GM19468 (cell line): ENCODE results near the gene CEP78.
A peak's percentile ranks its signal among the peaks of the same experiment; 100 is the strongest.
"Not testable (repeated sequence)": the region's sequence is repeated elsewhere in the genome, so short reads cannot be mapped to it uniquely, and the experiment has no call there.

ENCODE experiments used
- ATAC-seq: cut with Tn5 transposase; IDR thresholded peaks from one replicate; pipeline ENCODE4 v1.9.1; 2021; ENCODE audit warnings: mild to moderate bottlenecking, moderate library complexity, moderate number of reproducible peaks; ENCODE audit not compliant: unreplicated experiment; ENCODE audit errors: extremely low read depth

CEP78 gene

DNA sequence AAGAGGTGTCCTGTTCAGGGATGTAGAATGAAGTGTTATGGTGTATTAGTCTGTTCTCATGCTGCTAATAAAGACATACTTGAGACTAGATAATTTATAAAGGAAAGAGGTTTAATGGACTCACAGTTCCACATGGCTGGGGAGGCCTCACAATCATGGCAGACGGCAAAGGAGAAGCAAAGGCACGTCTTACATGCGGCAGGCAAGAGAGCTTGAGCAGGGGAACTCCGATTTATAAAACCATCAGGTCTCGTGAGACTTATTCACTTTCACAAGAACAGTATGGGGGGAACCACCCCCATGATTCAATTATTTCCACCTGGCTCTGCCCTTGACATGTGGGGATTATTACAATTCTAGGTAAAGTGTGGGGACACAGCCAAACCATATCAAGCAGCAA is 3.4 kb upstream of the CEP78 start:
- not testable (repeated sequence) for ATAC-seq

DNA sequence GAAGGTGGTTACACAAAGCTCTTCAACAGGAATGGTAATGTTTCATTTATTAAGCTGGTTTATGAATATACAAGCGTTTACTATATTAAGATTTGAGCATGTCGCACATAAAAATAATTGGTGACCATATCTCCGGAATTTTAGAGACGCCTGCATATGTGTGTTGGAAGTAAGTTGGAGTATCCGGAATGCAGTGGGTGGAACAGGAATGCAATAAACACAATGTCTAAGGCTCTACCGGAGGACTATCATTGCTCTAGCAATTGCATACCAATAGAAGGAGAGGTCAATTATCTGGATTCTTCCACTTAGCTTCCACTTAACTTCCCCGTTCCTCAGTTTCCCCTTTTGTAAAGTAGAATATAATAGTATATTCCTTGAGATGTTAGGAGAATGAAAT is 1.1 kb upstream of the CEP78 start:
- ATAC-seq: no peak

DNA sequence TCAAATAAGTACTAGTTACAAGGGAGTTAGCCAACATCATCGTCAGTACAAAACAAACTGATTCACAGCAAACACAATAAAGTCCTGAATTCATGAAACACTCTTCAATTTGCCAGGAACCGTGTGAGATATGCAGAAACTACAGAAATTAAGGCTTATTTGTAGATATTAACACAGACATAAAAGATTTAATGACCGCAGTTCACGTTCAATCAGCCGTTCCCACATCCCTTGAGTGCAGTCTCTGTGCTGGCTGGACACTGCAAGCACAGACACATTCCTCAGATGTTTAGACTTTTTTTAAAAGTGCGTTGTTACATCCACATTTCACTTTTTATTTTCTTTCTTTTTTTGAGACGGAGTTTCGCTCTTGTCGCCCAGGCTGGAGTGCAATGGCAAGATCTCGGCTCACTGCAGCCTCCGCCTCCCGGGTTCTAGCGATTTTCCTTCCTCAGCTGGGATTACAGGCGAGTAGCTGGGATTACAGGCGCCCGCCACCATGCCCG is 566 bp upstream of the CEP78 start:
- ATAC-seq: no peak

DNA sequence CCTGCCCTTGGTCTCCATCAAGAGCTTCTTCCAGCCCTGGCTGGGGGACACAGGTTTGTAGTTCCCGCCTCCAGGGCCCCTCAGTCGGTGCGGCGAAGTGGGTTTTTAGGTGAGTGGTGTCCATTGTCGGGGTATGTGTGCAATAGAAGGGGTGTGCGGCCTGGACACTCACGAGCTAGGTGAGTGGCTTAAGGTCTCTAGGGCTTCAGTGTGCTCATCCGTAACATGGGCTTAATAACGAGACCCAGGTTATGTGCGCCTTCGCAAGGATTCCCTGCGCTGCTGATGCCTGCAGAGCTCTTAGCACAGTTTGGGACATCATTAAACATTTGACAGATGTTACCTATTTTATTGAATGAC is 656 bp downstream of the CEP78 start:
- ATAC-seq: no peak

DNA sequence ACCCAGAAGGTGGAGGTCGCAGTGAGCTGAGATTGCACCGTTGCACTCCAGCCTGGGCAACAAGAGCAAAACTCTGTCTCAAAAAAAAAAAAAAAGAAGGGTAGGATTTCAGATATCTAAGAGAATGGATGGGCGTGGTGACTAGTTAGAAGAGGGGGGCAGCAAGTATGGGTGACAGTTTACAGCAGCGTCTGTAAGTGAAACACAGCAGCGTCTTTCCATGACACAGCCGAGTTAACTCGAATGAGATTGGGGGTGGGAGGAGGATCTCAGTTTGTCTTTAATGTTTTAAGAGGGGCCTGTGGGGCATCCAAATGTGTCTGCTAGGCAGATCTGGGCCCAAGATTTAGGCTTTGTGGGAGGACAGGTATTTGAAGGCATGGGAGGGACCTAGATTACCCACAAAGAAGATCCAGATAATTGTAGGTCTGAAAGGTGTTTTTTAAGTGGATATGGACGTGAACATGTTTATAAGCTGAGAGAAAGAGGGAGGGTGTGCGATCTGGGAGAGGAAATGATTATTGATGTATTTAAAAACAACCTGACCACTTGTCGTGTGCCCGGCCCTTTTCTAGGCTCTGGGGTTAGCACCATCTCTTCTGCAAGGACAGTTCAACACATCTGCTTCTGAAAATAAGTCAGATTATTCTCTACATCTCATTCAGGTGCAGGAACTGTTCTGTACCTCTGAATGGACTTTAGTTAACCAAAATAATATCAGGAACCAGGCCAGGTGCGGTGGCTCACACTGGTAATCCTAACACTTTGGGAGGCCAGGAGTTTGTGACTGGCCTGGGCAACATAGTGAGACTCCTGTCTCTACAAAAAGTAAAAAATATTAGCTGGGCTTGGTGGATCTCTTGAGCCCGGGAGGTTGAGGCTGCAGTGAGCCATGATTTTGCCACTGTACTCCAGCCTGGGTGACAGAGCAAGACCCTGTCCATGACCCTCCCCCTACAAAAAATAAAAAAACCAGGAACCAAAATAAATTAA is 2.5 kb downstream of the CEP78 start:
- ATAC-seq: no peak

DNA sequence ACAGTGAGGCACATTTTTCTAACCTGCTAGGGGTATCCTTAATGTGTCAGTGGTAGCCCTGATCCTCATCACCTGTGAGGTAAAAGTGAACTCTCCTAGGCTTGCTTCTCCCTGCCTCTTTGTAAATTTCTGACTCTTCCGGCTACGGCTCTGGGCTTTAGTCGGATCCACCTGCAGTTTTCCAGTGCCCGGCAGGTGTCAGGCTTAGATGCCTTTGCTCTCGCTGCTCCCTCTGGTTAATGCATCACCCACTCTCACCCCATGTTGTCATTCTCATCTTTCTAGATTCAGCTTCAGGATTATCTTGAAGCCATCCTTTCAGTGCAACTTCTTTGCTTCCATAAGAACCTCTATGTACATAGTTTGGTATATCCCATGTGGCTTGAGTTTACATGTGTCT is 3.6 kb downstream of the CEP78 start:
- ATAC-seq: no peak

DNA sequence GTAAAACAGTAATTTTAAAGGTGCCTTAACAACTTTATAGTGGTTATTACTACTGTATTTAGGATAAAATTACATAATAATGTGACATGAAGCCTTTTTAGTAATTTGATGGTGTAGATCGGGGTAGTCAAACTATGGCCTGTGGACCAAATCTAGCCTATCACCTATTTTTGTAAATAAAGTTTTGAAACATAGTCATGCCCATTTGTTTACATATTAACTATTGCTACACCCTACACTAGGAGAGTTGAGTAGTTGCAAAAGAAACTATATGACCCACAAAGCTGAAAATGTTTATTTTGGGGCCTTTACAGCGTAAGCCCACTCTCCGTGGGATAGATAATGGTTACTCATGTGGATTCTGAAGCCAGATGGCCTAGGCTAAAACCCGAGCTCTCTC is 6.2 kb downstream of the CEP78 start:
- ATAC-seq: no peak

DNA sequence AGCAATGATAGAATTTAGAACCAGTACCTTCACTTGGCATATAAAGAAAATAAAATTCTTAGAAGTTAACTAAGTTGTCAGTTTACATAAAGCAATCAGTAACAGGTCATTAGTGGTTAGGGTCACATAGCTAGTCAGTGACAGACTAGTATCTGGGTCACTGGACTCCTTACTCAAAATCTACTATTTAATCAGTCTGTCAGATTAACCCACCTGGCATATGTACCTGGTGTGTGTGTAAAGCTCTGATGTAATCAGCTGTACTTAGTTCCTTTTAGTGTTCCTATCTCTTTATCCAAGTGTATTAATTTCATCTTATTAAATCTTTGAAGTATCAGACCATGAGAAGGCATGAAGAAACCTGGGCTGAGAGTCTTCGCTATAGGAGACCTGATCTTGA is 7.3 kb downstream of the CEP78 start:
- ATAC-seq: no peak

DNA sequence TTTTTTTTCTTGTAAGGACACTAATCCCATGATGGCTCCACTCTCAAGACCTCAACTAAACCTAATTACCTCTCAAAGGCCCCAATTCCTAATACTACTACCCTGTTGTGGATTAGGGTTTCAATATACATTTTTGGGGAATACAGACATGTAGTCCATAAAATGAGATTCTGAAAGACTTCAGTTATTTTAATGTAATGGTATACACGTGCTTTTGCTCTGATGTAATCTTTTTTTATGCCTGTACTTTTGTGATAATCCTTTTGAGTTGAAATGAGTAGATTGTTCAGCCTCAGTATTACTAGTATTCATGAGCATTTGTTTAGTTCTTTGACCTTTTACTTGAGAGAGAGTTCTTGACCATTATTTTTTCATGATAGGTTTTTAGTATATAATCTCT is 9.5 kb downstream of the CEP78 start:
- ATAC-seq: no peak

DNA sequence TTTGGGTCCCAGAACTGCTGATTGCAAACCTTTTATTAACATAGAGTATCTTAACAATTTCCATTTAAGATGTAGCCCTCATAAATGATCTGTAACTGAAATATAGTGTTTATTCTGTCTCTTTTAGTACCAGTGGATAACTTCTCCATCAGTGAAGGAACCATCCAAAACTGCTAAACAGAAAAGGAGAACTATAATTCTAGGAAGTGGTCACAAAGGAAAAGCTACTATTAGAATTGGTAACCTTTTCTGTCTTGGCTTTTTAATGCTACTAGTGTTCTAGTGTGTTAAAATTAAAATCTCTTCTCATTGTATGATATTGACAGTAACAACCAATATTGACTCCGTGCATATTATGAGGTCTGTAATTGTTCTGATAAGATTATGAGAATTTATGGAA is 12.8 kb downstream of the CEP78 start:
- ATAC-seq: no peak

DNA sequence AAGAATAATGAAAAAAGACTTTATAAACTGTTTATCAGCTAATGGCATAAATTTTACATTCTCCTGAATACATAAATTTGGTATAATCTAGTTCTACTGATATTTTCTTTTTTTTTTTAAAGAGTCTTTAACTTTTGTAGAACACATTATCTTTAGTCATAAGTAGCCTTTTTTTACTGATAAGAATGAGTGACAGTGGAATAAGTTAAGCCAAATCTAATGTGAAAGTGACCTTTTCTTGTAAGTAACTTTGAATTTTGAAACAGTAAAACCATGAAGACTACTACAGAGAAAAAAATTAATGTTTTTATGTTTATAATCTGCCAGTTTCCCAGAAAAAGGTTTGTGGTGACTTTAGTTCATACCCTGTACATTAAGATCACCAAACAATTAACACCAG is 13.7 kb downstream of the CEP78 start:
- no peak for ATAC-seq

DNA sequence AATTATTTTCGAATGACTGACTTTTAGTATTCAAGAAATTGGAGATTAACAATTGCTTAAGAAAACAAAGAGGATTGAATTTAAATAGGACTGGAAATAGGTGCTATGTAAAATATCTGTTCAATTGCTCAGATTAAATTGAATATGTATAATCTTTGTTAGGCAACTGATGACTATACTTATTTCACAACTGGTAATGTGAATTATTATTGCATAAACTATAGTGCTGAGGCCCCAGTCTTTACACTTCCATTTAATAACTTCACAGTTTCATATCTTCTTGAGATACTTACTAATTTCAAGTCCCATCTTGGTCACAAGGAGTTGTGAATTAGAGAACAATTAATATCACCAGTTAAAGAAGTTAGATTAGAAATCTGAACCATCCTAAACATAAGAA is 16.7 kb downstream of the CEP78 start:
- ATAC-seq: no peak

DNA sequence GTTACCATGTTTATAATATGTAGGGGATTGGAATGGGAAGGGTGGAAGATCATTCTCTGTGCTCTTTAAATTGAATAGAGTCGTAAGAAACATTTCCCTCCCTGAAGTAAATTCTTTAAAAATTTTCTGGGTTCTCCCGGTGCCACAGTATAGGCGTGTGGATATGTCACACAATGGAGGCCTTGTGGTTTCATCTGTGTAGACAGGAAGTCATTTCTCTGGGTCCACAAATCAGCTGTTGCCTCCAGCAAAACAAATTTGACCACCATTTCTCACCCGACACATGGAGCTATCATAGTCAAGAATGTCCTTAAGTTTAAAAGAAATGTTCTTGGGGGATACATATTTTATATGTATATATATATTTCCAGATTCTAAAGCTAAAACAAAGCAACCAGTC is 17.4 kb downstream of the CEP78 start:
- no peak for ATAC-seq

DNA sequence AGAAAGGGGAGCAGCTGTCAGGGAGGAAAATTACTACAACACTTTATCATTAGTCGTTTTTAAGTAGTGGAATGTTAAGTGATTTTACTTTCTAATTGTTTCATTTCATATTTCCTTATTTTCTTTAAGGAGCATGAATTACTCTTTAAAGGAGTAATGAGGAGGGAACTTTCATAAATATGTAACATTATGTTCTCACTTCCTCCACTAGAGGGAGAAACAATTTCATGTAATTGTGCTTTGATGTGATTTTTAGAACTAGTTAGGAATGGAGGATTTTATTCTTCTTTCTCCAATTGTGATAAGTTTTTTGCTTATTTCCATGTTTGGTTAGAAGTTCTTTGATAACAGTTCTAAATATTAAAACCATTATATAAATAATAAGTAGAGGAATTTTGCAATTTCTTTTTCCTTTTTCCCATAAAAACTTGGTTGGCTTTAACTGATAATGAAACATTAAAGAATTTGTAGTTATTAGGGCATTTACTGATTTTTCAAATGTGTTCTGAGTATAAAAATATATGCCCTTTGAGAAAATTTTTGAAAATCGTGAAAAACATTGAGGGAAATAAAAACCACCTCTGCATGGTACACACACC is 25.6 kb downstream of the CEP78 start:
- peak; percentile 55 for ATAC-seq

DNA sequence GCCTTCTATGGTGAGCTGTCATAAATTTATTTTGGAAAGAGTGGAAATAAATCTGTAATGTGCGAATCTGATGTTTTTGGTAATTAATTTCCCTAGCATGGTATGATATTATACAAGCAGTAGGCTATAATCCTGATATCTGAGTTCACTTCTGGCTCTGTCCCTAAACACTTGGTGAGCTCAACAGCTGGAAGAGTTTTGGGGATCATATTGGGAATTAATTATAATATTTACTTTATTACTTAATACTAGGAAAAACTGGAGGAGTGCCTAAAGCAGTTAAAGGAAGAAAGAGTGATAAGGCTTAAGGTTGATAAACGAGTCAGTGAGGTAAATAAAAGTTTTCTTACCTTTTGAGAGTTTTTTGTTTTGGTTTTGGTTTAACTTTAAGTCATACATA is 26.8 kb downstream of the CEP78 start:
- no peak for ATAC-seq

DNA sequence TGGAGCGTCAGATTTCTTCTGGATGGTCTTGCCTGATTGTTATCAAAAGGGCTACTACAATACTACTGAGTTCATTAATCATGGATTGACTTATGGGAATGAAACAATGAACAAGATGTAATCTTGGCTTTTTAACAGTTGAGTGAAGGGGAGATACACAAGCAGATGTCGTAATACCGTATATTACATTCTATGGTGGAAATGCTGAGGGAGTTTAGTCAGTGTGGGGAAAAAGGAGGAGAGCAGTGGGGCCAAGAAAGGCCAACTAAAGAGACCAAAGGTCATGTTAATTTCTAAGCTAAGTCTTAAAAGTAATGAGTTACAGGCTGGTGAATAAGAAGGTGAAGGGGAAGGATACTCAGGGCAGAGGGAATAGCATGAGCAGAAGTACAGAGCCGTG is 32.0 kb downstream of the CEP78 start:
- ATAC-seq: no peak

DNA sequence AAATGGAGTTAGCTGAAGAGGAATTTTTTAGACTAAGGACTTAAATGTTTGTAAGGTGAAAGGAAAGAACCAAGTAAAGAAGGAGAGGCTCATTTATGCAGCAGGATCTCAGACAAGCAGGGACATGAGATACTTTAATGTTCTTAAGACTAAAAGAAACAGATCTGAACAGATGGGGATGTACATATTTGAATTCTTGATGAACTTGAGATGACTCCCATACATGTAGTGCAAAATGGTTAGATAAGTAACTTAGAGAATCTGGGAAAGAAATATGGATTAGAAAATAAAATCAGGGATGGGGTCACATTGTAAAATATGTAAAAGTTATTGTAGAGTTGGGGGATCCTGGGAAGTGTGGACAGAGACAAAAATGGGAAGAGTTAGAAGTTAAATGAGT is 33.9 kb downstream of the CEP78 start:
- ATAC-seq: no peak

DNA sequence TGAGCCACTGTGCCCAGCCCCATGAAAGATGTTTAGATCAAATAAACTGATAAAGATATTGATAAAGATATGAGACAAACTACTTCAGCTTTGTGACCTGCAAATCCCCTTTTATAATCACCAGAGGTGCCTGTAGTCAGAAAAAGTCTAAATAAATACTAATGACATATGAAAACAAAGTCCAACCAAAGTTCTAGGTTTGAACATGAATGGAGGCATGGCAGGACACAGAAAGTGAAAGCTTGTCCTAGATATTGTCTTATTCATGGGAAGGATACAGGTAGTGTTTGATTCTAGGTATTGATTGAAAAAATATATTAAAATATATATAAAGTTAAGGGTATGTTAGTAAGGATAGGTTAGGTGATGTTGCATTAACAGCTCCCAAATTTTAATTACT is 36.4 kb downstream of the CEP78 start:
- ATAC-seq: no peak

DNA sequence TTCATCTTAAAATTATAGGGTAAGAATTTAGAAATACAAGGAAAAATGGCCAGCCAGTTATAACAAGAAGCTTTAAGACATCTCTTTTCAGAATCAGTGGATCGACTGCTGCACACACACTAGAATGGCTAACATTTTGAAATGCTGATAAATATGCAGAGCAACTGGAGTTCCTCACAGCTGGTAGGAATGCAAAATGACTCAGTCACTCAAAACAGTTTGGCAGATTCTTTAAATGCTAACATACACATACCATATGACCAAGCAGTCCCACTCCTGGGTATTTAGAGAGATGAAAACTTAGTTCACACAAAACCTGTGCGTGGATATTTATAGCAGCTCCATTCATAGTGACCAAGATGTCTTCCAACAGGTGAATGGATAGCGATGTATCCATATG is 37.9 kb downstream of the CEP78 start:
- ATAC-seq: no peak

DNA sequence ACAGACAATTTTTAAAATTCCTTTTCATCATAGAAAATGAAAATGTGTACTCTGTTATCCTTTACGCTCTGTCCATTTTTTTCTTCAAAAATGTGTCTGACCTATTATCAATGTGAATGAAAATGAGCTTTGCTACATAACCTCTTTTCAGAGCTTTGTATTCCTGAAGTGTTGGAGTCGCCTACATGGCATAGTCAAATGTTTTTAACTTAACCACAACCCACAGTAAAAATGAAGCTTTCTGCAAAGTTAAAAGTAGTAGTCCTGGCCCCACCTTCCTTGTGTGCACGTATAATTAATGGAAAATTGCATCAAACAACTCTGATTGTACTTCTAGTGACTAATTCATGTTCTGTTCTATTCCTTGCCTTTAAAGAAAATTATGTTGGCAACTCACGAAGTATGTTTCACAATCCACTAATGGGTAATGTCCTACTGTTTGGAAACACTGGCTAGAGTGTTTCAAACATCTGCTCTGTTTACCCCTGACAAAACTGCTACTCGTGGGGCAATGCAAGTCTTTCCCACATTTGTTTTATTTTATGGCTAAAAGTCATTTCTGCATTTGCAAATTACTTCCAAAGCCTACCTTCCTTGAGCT is 42.4 kb downstream of the CEP78 start:
- no peak for ATAC-seq

DNA sequence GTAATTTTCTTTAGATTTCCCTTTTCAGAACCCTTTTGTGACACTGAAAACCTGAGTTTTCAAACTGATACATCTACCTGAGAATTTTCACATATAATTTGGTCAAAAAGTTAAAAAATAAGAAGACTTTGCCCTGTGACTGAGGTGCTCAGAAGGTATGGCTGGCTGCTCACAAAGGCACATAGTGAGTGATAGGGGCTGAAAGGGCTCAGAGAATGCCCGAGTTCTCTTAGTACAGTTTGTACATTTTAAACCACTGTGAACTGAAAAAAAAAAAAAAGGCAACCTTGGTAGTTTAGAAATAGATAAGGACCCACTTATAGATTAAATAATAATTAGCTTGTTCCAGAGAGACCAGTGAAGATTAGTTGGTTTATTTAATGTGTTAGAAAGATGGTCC is 42.9 kb downstream of the CEP78 start:
- no peak for ATAC-seq
